Occipital lobe (tissue), 2 donors: ENCODE data around the gene RORB. TPM values are rescaled to one million over a fixed set of nuclear protein-coding genes. Genes with fewer than 3 reads are reported as not detected.

Experiments
- DNase-seq: peaks from one replicate; lab custom pipeline; 2025; lab: John Stamatoyannopoulos, UW
- total RNA-seq: library from RNA; depleted of rRNA; stranded (reverse); fragments of >200 nt; gene quantifications from one replicate; pipeline ENCODE4 v1.2.3, GENCODE V29; 2014

RORB gene
- total RNA-seq, 1 donor from 2014 or later = 52.4 TPM

DNA sequence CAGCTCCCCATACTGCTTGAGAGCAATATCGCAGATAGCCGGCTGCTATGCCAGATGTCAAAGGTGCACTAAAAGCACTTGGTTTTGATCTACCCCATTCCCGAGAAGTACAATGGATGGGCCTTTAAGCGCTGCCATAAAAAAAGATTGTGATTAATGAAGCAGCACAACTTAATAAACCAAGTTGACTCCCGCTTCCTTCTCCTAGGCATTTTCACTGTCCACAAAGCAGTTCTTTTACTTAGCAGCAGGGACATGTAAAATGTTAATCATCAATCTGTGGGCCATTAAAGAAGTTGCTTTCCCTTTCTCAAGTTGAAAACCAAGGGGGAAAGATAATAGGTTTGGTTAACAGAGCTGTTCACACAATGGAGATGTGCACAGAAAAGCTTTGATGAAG lies 214.2 kb downstream of the RORB start:
- no peak for DNase-seq

DNA sequence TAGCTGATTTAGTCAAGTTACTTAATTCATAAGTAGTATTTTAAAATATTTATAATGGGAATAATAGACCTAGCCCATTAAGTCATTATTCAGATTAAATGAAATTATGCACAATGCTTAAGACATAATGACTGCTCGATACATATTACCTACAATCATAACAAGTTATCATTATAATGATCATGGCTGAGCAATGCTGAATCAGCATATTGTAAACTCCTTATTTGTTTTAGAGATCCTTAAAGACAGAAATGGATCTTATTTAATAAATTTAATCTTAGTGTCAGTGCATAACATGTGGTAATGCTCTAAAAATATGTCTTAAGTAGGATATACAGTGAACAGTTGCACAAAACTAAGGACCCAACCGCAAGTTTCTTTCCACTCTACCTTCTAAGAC lies 221.6 kb downstream of the RORB start:
- DNase-seq = no peak

DNA sequence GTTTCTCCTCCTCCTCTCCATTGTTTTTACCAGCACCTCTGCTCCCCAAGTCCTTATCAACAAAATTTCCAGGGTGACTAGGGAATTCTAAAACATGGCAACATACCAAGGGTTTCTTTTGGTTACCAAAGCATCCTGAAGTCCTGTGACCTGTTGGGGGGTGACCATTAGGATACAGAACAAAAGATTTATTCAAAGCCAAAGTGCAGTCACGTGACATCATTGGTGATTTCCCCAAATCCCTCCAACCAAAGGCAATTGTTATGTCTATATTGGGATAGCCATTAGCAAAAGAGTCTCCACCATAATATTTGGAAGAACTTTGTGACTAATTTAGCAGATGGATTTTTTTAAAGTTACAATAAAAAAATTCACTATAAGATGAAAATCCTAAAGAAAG lies 222.2 kb downstream of the RORB start:
- no peak for DNase-seq

DNA sequence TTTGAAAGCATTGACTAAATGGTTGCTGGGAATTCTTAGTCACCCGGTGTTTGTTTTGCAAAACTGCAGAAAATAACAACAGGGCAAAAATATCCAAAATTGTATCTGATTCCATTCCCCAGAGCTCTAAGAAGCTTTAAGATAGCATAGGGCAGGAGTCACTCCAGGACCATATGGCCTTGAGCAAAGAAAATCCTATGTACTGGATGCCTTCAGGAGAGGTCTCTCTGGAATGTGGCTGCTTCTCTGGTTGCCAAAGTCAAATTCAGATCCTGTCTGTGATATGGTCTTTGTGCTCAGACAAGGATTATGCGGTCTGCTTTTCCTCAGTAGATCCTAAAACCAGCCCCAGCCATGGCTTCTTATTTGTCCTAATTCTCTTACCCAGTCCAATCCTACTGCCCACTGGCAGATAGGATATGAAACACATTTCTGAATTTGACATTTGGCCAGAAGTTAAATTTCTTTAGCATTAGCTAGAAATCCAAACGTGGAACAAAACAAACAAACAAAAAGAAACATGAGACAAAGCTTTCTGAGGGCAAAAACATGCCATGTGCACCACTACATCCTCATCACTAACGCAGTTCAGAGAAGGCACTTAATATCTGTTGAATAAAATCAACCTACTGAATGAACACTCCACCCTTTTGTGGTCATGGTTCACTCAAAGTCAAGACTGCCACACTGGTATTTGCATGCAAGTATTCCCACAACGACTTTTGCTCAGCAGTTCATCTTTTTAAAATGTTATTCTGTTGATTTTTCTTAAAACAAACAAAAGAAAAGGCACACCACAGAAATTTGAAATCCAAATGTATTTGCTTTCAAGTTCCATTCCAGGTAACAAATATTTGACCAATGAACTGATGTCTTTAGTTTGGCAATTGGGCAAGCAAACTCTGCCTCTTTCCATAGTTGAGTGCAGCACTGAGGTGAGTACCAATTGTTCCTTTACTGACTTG lies 224.8 kb downstream of the RORB start:
- DNase-seq = no peak

DNA sequence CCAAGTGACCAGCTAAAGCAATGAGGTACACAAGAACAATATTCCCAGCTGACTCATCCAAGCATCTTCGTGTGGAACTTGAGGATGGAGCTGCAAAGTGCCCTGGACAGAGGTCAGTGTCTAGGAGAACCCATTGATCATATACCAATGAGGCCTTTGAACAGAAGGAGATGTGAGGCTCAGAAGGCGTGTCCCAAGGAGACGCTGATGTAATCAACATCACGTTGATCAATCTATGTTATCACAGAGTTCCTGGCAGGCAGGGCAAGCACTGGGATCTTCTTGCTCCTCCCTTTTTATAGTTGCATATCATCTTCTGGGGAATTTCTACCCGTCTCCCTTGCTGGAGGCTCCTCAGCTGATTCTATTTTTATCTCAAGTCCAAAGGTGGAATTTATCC lies 227.2 kb downstream of the RORB start:
- no peak for DNase-seq

DNA sequence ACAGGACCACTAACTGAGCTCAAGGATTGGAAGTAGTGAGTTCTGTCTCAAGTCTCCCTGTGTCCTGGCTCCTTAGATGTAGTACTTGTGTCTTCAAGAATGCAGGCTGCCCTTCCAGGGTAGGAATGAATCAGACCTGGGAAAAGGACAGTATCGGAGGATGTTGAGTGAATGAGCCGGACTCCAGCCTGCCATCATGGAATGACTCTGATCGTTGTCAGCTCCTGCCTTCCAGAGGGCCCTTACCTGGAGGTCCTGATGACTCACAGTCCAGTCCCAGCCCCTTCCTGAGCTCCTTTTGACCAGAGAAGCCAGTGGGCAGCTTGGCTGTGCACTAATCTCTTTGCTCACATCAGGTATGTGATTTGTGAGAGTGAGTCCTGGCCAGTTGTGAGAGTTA lies 229.4 kb downstream of the RORB start:
- DNase-seq = no peak

DNA sequence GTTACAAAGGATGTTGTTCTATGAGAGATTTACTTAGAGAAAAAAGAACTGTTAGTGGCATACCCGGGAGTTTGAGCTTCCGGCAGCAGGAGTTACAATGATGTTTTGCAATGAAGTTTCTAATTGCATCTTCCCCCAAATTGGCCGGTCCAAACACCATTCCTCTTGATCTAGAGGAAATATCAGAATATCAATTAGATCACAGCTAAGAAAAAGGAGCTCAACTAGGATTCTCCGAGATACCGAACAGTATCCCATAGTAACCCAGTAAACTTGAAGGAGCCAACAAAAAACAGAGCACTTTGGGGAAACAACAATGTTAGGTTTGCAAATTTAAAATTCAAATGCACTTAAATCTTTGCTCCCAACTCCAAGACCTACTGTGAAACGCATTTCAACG lies 231.0 kb downstream of the RORB start:
- DNase-seq = no peak

DNA sequence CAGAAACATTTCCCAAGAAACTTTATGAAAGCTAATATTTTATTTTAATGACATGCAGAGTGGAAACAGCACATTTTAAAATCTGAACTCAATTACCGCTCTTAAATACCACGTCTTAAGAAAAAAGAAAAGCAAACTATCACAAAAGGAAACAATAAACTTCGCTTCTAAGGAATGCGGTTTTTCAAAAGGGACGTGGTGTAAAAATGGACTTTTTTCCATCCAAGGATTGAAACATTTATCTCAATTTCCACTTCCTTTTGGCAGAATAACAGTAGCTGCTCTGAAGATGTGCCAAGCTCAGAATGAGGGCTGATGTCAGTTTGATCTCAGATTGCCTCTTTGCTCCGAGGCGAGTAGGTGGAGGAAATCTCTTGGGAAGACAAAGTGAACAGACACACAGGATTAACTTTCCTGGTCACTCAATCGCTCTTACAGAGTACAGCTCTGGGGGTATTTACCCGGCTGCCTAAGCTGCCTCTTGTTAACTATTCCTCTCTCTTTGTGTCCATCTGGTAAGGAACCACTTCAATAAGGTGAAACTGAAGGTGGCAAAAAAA lies 232.1 kb downstream of the RORB start:
- no peak for DNase-seq

DNA sequence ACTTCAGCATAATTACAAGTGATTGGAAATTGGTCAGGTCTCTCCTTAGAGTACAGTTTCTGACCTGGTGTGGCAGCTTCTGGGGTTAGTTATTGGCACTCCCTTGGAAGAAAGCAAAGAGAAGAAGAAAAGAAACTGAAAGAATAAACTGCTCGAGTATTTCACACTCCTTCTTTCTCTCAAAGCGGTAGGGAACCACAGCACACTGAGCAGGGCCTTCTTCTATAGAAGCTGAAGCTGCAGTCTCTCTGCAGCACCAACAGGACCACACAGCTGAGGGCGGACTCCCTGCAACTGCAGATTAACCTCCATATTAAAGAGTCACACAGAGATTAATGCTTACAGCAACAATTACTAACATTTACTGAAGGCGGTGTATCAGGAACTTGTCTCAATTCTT lies 238.6 kb downstream of the RORB start:
- no peak for DNase-seq

DNA sequence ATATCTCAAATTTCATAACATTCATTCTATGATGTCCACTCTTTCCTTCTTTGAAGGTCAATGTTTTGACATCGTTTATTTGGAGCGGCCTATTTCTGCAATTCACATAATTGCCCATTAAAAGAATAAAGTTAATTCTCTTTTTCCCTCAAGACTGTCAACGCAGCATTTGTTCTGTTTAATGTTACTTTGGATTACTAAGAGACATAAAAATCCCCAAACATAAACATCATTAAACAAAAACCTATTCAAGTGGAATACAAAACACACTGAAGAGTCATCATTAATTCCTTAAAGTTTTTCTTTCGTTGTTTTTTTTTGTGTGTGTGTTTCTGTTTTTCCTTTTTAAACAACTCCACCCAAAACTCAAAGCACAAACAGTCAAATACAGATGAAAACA lies 239.5 kb downstream of the RORB start:
- DNase-seq = no peak

DNA sequence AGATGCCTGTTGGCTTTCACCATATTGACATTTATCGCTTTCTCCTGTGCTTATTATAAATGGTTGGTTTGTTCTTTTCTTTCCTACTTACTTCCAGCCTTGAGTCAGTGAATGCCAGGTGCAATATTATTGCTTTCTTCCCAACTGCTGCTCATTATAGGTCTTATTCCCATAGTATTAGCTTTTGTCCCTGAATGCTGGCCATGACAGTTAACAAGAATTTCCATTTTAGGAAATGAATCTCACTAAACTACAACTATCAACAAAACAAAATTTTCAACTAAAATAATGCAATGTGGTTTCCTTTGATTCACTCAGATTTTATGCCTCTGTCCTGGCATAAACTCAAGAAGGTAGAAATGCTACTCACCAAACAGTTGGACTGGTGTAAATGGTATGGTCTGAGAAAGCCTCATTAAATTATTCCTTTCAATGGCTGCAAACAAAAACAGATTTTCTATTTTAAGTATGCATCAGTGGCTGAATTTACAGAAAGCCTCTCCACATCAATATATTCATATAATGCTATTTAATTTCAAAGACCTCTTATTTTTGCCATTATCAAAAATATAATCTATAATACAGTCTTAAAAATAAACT lies 245.2 kb downstream of the RORB start:
- DNase-seq = no peak
